HCT116 (cell line): ENCODE data around the gene PRKCH. TPM values are rescaled to one million over a fixed set of nuclear protein-coding genes. Genes with fewer than 3 reads are reported as not detected.

ENCODE experiments used
- ATAC-seq: fragments of 200-7000 bp; cut with Tn5 transposase; 2 replicates; pipeline ENCODE4 v1.9.1; 2020; ENCODE audit warnings: mild to moderate bottlenecking, moderate library complexity
- BruUV-seq: library from RNA; stranded (reverse); fragments of 400-500 nt; replicated peaks from 2 replicates; lab custom pipeline; 2021; lab: Mats Ljungman, UMichigan
- CTCF ChIA-PET: fragments of 300-600 bp; sonication (Branson Sonifier 250); formaldehyde crosslinking; loops from one replicate; lab custom pipeline; 2021; ENCODE audit warnings: antibody characterized with exemption; lab: Charles Lee
- POLR2A ChIA-PET: fragments of 300-600, 350-600 bp; sonication (Branson Sonifier 250); formaldehyde crosslinking; loops from one replicate; lab custom pipeline; 2021; ENCODE audit warnings: antibody characterized with exemption; lab: Charles Lee
- RAD21 ChIA-PET, 2 experiments: fragments of 300-600 bp; sonication (Branson Sonifier 250); formaldehyde crosslinking; loops; one replicate each; lab custom pipeline; 2023; ENCODE audit warnings: low total read pairs in 2 of 2; ENCODE audit not compliant: uncharacterized antibody in 2 of 2, unreplicated experiment in 2 of 2, low non-redundant PET in 1 of 2; lab: Charles Lee
- DNase-seq: peaks from one replicate; pipeline ENCODE4 v3.0.0-alpha.2; 2010; ENCODE audit warnings: low read depth, low spot score
- H2AFZ ChIP-seq: fragments of 200-600 bp; shearing (Covaris generic), sonication (generic); 2 replicates; pipeline ENCODE4 v1.6.1; 2017; ENCODE audit warnings: low read depth, mixed run types, mixed read lengths, antibody characterized with exemption, low read length; ENCODE audit not compliant: poor library complexity, severe bottlenecking
- H3K27ac ChIP-seq: 2 replicates; pipeline ENCODE4 v1.5.1; 2012; ENCODE audit warnings: low read depth, low read length
- H3K27me3 ChIP-seq: fragments of 200-600 bp; sonication (generic); 2 replicates; pipeline ENCODE4 v1.6.1; 2016; ENCODE audit warnings: mixed run types, low read length, mixed read lengths; ENCODE audit not compliant: insufficient read depth
- H3K36me3 ChIP-seq, 2 experiments: fragments of 200-500 bp in 1 of 2; fragments of 200-600 bp in 1 of 2; sonication (Bioruptor generic) in 1 of 2; sonication (generic) in 1 of 2; 2 replicates each; pipeline versions ENCODE4 v1.5.1 to v1.6.1; 2014 to 2016; ENCODE audit warnings: low read length in 2 of 2, inconsistent platforms in 1 of 2, mixed read lengths in 1 of 2, mixed run types in 1 of 2; ENCODE audit not compliant: insufficient read depth in 2 of 2, control insufficient read depth in 1 of 2
- H3K4me1 ChIP-seq, 2 experiments: fragments of 200-600 bp in 1 of 2; sonication (generic) in 1 of 2; 2 replicates each; pipeline versions ENCODE4 v1.5.1 to v1.6.1; 2012 to 2017; ENCODE audit warnings: low read length in 2 of 2, inconsistent platforms in 1 of 2, mild to moderate bottlenecking in 1 of 2, mixed read lengths in 1 of 2, mixed run types in 1 of 2, moderate library complexity in 1 of 2; ENCODE audit not compliant: insufficient read depth in 2 of 2, control insufficient read depth in 1 of 2
- H3K4me2 ChIP-seq: fragments of 200-600 bp; sonication (generic); 2 replicates; pipeline ENCODE4 v1.6.1; 2017; ENCODE audit warnings: mixed run types, low read length, mixed read lengths
- H3K4me3 ChIP-seq, 2 experiments: fragments of 200-600 bp in 1 of 2; sonication (generic) in 1 of 2; replicated peaks in 1 of 2; 2 replicates each; pipeline ENCODE4 v1.5.1; 2011 to 2016; ENCODE audit warnings: low read length in 2 of 2, control low read depth in 1 of 2, low read depth in 1 of 2, mild to moderate bottlenecking in 1 of 2, mixed read lengths in 1 of 2, mixed run types in 1 of 2
- H3K79me2 ChIP-seq: fragments of 200-600 bp; sonication (generic); 2 replicates; pipeline ENCODE4 v1.6.1; 2017; ENCODE audit warnings: mild to moderate bottlenecking, mixed run types, low read length, moderate library complexity, mixed read lengths; ENCODE audit not compliant: insufficient read depth
- H3K9ac ChIP-seq: fragments of 200-600 bp; sonication (generic); 2 replicates; pipeline ENCODE4 v1.6.1; 2016; ENCODE audit warnings: low read length, mixed read lengths
- H3K9me2 ChIP-seq: fragments of 200-600 bp; sonication (generic), shearing (Covaris generic); 2 replicates; pipeline ENCODE4 v1.6.1; 2017; ENCODE audit warnings: mixed run types, mild to moderate bottlenecking, moderate library complexity; ENCODE audit not compliant: insufficient read depth
- H3K9me3 ChIP-seq, 2 experiments: fragments of 200-500 bp in 1 of 2; fragments of 200-600 bp in 1 of 2; sonication (Bioruptor generic) in 1 of 2; sonication (generic) in 1 of 2; 2 replicates each; pipeline ENCODE4 v1.6.1; 2014 to 2017; ENCODE audit warnings: low read length in 2 of 2, mixed read lengths in 2 of 2, inconsistent platforms in 1 of 2, low read depth in 1 of 2, mild to moderate bottlenecking in 1 of 2, mixed run types in 1 of 2, moderate library complexity in 1 of 2; ENCODE audit not compliant: control insufficient read depth in 1 of 2, insufficient read depth in 1 of 2
- H4K20me1 ChIP-seq: fragments of 200-600 bp; sonication (generic), shearing (Covaris generic); 2 replicates; pipeline ENCODE4 v1.6.1; 2017; ENCODE audit warnings: mixed run types, mild to moderate bottlenecking, moderate library complexity; ENCODE audit not compliant: insufficient read depth
- CBX3 ChIP-seq: IDR thresholded peaks from 2 replicates; pipeline ENCODE4 v1.6.1; 2012; ENCODE audit warnings: low read depth
- CEBPB ChIP-seq: IDR thresholded peaks from 2 replicates; pipeline ENCODE4 v1.6.1; 2012; ENCODE audit warnings: low read depth
- EGR1 ChIP-seq: IDR thresholded peaks from 2 replicates; pipeline ENCODE4 v1.6.1; 2012; ENCODE audit warnings: low read depth
- EZH2 ChIP-seq: fragments of 200-600 bp; sonication (generic); IDR thresholded peaks from 2 replicates; pipeline ENCODE4 v1.6.1; 2017; ENCODE audit warnings: antibody characterized with exemption, mixed run types
- EZH2phosphoT487 ChIP-seq: fragments of 200-600 bp; IDR thresholded peaks from 2 replicates; pipeline ENCODE4 v1.6.1; 2018; ENCODE audit warnings: antibody characterized with exemption, borderline replicate concordance
- FOSL1 ChIP-seq: IDR thresholded peaks from 2 replicates; pipeline ENCODE4 v1.6.1; 2012; ENCODE audit warnings: low read depth
- JUND ChIP-seq: IDR thresholded peaks from 2 replicates; pipeline ENCODE4 v1.6.1; 2012
- MAX ChIP-seq: IDR thresholded peaks from 2 replicates; pipeline ENCODE4 v1.6.1; 2012
- POLR2A ChIP-seq: IDR thresholded peaks from 2 replicates; pipeline ENCODE4 v1.7.0; 2011; ENCODE audit warnings: borderline replicate concordance; ENCODE audit not compliant: insufficient read depth, insufficient read length; ENCODE audit errors: extremely low read depth
- POLR2AphosphoS5 ChIP-seq: IDR thresholded peaks from 2 replicates; pipeline ENCODE4 v1.6.1; 2011; ENCODE audit warnings: mild to moderate bottlenecking, low read depth, low read length, moderate library complexity
- RAD21 ChIP-seq: IDR thresholded peaks from 2 replicates; pipeline ENCODE4 v1.6.1; 2012; ENCODE audit warnings: low read depth, mild to moderate bottlenecking
- SP1 ChIP-seq: IDR thresholded peaks from 2 replicates; pipeline ENCODE4 v1.6.1; 2012; ENCODE audit warnings: low read depth
- SRF ChIP-seq: IDR thresholded peaks from 2 replicates; pipeline ENCODE4 v1.6.1; 2012; ENCODE audit warnings: low read depth
- YY1 ChIP-seq: IDR thresholded peaks from 2 replicates; pipeline ENCODE4 v1.6.1; 2011; ENCODE audit warnings: low read length, low read depth, moderate library complexity, mild to moderate bottlenecking; ENCODE audit not compliant: insufficient replicate concordance; ENCODE audit errors: extremely low read depth
- ZFX ChIP-seq: fragments of 450-650 bp; IDR thresholded peaks from 2 replicates; pipeline ENCODE4 v1.6.1; 2017
- intact Hi-C: fragments of 100-400 bp; cut with micrococcal nuclease; formaldehyde crosslinking; loops from 2 replicates; pipeline ENCODE4 v1.10.0; 2022
- total RNA-seq: library from RNA; stranded (reverse); gene quantifications from one replicate; pipeline ENCODE4 v1.2.1, GENCODE V29; 2021; ENCODE audit not compliant: unreplicated experiment
- TF ChIP-seq, protein P1 (sequence below), 3 experiments: fragments of 200-600 bp in 1 of 3; sonication (generic) in 1 of 3; IDR thresholded peaks in 2 of 3; conservative IDR thresholded peaks in 1 of 3; 2 replicates each; pipeline ENCODE4 v1.5.1; 2012 to 2017; ENCODE audit warnings: low read depth in 2 of 3, low read length in 2 of 3, antibody characterized with exemption in 1 of 3, borderline replicate concordance in 1 of 3, control low read depth in 1 of 3, mild to moderate bottlenecking in 1 of 3, mixed read lengths in 1 of 3, mixed run types in 1 of 3, moderate library complexity in 1 of 3; ENCODE audit not compliant: insufficient read depth in 1 of 3

Gene PRKCH
- total RNA-seq, 1 experiment from 2014 or later: 16.6 TPM

- no TSS peak for BruUV-seq
- H3K4me3 ChIP-seq: no peak overlapping the region
- no peaks in the 10 kb centered on the region for H3K79me2 ChIP-seq
- H3K9me3 ChIP-seq: no peaks in the 10 kb centered on the region
- intact Hi-C loops: no loop called here
- H3K27ac ChIP-seq: no peak overlapping the region
- no peak overlapping the region for H3K9ac ChIP-seq
- no peaks in the 10 kb centered on the region for H3K27me3 ChIP-seq
- RAD21 ChIA-PET: no interaction called here
- H4K20me1 ChIP-seq: no peaks in the 10 kb centered on the region
- H2AFZ ChIP-seq: no peak overlapping the region
- no peak for ATAC-seq
- H3K36me3 ChIP-seq: no peaks in the 10 kb centered on the region
- CTCF ChIA-PET: no interaction called here
- DNase-seq: no peak
- TF ChIP-seq MAX (no peak), YY1 (no peak), CBX3 (no peak), SP1 (no peak), EZH2 (no peak), SRF (no peak), JUND (no peak), ZFX (no peak), EGR1 (no peak), POLR2A (no peak), POLR2AphosphoS5 (no peak), FOSL1 (no peak), RAD21 (no peak), CEBPB (no peak), EZH2phosphoT487 (no peak)
- TF ChIP-seq, protein P1, sequence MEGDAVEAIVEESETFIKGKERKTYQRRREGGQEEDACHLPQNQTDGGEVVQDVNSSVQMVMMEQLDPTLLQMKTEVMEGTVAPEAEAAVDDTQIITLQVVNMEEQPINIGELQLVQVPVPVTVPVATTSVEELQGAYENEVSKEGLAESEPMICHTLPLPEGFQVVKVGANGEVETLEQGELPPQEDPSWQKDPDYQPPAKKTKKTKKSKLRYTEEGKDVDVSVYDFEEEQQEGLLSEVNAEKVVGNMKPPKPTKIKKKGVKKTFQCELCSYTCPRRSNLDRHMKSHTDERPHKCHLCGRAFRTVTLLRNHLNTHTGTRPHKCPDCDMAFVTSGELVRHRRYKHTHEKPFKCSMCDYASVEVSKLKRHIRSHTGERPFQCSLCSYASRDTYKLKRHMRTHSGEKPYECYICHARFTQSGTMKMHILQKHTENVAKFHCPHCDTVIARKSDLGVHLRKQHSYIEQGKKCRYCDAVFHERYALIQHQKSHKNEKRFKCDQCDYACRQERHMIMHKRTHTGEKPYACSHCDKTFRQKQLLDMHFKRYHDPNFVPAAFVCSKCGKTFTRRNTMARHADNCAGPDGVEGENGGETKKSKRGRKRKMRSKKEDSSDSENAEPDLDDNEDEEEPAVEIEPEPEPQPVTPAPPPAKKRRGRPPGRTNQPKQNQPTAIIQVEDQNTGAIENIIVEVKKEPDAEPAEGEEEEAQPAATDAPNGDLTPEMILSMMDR (IDR thresholded peaks at IDR 0.05 in 2 of 3, conservative IDR thresholded peaks at IDR 0.05 in 1 of 3; ENCODE audit: borderline replicate concordance in 1 of 3, insufficient read depth in 1 of 3, low read depth in 2 of 3, low read length in 2 of 3): no peak
- TF ChIP-seq, all 23 proteins: peak for 0
- Histone ChIP-seq H3K9me2 (no peaks in the 10 kb centered on the region), H3K4me1 (peaks cover 36 to 44% of the 10 kb centered on the region in 2 experiments), H3K4me2 (no peak overlapping the region)
- POLR2A ChIA-PET: interaction anchor here (1.3 kb wide), 1 partner anchor 31 kb away, joined by 3 read pairs; no protein-coding TSS in a partner anchor
Observed at GRCh38 chr14:61556455-61556854, 235.1 kb downstream of the PRKCH start.
